AG04450 (cell line): ENCODE results near the gene UBE2H. TPM values are rescaled to one million over a fixed set of nuclear protein-coding genes. Genes with fewer than 3 reads are reported as not detected.

Experiments
- CTCF ChIA-PET: fragments of 300-600, 350-600 bp; formaldehyde crosslinking; extraction: SDS; loops from one replicate; lab custom pipeline; 2022; ENCODE audit warnings: antibody characterized with exemption, inconsistent platforms; lab: Charles Lee
- POLR2A ChIA-PET: fragments of 350-600 bp; formaldehyde crosslinking; extraction: SDS; loops from one replicate; lab custom pipeline; 2021; ENCODE audit warnings: antibody characterized with exemption, inconsistent platforms; lab: Yijun Ruan, JAX
- DNase-seq: peaks from one replicate; pipeline ENCODE4 v3.0.0-alpha.2; 2011; ENCODE audit warnings: low read depth, low spot score
- H3K27ac ChIP-seq: one replicate; pipeline ENCODE4 v1.5.1; 2012; ENCODE audit warnings: low read depth, low read length, control low read depth
- H3K27me3 ChIP-seq: one replicate; pipeline ENCODE4 v1.6.0; 2012; ENCODE audit warnings: low read length; ENCODE audit not compliant: control insufficient read depth, insufficient read depth
- H3K4me3 ChIP-seq: 2 replicates; pipeline ENCODE4 v1.5.1; 2011; ENCODE audit warnings: mild to moderate bottlenecking, low read depth, low read length, control low read depth
- H3K9me3 ChIP-seq: 2 replicates; pipeline ENCODE4 v1.5.1; 2012; ENCODE audit warnings: low read length; ENCODE audit not compliant: control insufficient read depth, insufficient read depth
- polyA plus RNA-seq: library from polyadenylated mRNA; depleted of rRNA; stranded (reverse); fragments of >200 nt; gene quantifications from 2 replicates; pipeline ENCODE4 v1.2.3, GENCODE V29; 2011
- TF ChIP-seq, protein P1 (sequence below): IDR thresholded peaks from 2 replicates; pipeline ENCODE4 v1.5.1; 2011; ENCODE audit warnings: low read depth, low read length, control low read depth, inconsistent platforms

The UBE2H gene
- polyA plus RNA-seq, 1 experiment: 180 TPM

GRCh38 chr7:129914536-129915272 is 38.1 kb downstream of the UBE2H start:
- POLR2A ChIA-PET: interaction anchor here (0.6 kb wide), 1 partner anchor 34 kb away, joined by 3 read pairs; no protein-coding TSS in a partner anchor

GRCh38 chr7:129913428-129913827 is 39.3 kb downstream of the UBE2H start:
- no peaks in the 10 kb centered on the region for H3K27me3 ChIP-seq
- TF ChIP-seq, protein P1, sequence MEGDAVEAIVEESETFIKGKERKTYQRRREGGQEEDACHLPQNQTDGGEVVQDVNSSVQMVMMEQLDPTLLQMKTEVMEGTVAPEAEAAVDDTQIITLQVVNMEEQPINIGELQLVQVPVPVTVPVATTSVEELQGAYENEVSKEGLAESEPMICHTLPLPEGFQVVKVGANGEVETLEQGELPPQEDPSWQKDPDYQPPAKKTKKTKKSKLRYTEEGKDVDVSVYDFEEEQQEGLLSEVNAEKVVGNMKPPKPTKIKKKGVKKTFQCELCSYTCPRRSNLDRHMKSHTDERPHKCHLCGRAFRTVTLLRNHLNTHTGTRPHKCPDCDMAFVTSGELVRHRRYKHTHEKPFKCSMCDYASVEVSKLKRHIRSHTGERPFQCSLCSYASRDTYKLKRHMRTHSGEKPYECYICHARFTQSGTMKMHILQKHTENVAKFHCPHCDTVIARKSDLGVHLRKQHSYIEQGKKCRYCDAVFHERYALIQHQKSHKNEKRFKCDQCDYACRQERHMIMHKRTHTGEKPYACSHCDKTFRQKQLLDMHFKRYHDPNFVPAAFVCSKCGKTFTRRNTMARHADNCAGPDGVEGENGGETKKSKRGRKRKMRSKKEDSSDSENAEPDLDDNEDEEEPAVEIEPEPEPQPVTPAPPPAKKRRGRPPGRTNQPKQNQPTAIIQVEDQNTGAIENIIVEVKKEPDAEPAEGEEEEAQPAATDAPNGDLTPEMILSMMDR: no peak
- CTCF ChIA-PET: no interaction called here

More at GRCh38 chr7:129914536-129915272, 38.1 kb downstream of the UBE2H start:
- TF ChIP-seq, protein P1: no peak
- CTCF ChIA-PET: interaction anchor here (1.1 kb wide), 1 partner anchor 76 kb away, joined by 3 read pairs; no protein-coding TSS in a partner anchor
- no peak overlapping the region for H3K4me3 ChIP-seq
- H3K27ac ChIP-seq: no peak overlapping the region
- H3K27me3 ChIP-seq: no peaks in the 10 kb centered on the region
- no peaks in the 10 kb centered on the region for H3K9me3 ChIP-seq
- no peak for DNase-seq

GRCh38 chr7:129911790-129912189 is 41.0 kb downstream of the UBE2H start:
- H3K27me3 ChIP-seq: no peaks in the 10 kb centered on the region
- DNase-seq: no peak
- no peak overlapping the region for H3K4me3 ChIP-seq
- H3K27ac ChIP-seq: no peak overlapping the region
- TF ChIP-seq, protein P1: no peak
- ChIA-PET POLR2A (no interaction called here), CTCF (no interaction called here)
- no peaks in the 10 kb centered on the region for H3K9me3 ChIP-seq

More at GRCh38 chr7:129913428-129913827, 39.3 kb downstream of the UBE2H start:
- POLR2A ChIA-PET: no interaction called here
- no peak overlapping the region for H3K27ac ChIP-seq
- H3K4me3 ChIP-seq: no peak overlapping the region
- DNase-seq: no peak
- no peaks in the 10 kb centered on the region for H3K9me3 ChIP-seq

- ChIA-PET POLR2A (interaction anchor here (0.6 to 1.1 kb wide), 2 partner anchors 21 to 476 kb away, joined by 3 read pairs; partner anchors contain the start of gene STRIP2), CTCF (no interaction called here)
- Histone ChIP-seq H3K27ac (no peak overlapping the region), H3K27me3 (no peaks in the 10 kb centered on the region), H3K4me3 (no peak overlapping the region), H3K9me3 (no peaks in the 10 kb centered on the region)
- TF ChIP-seq, protein P1: no peak
- DNase-seq: no peak
Observed at GRCh38 chr7:129909669-129910068, 43.1 kb downstream of the UBE2H start.

DNA sequence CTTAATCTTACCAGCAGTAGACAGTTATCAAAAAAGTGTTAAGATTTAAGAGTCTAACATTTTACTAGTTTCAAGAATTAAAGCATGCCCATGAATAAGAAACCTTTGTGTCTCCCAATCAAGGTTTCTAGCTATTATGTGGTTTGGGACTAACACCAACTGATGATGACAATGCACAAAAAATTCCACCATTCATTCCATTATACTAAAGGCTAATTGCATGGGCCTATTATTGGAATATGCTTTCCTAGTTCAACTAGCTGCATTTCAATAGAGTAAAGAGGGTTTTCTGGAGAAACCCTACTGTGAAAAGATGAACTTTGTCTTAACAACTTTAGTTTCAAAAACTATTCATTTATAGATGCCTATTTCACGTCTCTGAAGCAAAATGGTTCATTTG is 44.6 kb downstream of the UBE2H start:
- POLR2A ChIA-PET: no interaction called here
- CTCF ChIA-PET: no interaction called here
- Histone ChIP-seq H3K27ac (no peak overlapping the region), H3K27me3 (no peaks in the 10 kb centered on the region), H3K9me3 (no peaks in the 10 kb centered on the region), H3K4me3 (no peak overlapping the region)
- TF ChIP-seq, protein P1: no peak
- DNase-seq: no peak
